GM21367 (cell line): Measurements from ENCODE around the gene PDCD2L.
"Not testable (repeated sequence)": the region's sequence is repeated elsewhere in the genome, so short reads cannot be mapped to it uniquely, and the experiment has no call there.

ENCODE experiments used
- ATAC-seq: cut with Tn5 transposase; IDR thresholded peaks from one replicate; pipeline ENCODE4 v1.9.1; 2021; ENCODE audit not compliant: unreplicated experiment

Gene PDCD2L

DNA sequence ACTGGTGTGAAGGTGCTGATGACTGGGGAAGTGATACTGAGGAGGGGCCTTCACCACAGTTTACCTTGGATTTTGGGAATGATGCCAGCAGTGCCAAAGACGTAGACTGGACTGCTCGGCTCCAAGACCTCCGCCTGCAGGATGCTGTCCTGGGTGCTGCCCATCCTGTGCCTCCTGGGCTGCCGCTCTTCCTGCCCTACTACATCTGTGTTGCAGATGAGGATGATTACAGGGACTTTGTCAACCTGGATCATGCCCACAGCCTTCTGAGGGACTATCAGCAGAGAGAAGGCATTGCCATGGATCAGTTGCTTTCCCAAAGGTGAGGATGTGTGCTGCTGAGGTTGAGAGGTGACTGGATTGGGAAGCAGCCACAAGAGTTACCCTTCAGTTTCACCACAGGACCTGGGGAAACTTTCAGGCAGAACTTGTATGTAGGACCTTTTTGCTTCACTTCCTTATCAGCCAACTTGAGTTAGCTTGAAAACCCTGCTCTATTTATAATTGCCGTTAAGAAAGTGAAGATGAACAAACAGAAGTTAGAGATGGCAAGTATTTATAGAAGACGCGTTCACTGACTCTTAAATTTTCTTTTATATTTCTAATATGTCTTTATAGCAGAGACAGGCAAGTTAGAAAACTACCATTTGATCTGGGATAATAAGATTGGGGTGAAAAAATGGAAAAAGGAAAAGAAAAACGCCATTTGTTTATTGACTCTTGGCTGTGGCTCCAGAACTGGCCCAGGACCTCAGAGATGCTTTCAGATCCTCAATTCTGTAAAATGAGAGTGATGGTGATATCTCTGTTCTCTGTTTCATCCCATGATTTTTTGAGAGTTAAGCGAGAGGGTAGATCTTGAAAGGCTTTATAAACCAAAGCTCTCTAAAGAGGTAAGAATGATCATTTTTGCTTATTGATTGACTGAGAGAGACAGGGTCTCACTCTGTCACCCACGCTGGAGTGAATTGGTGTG is 5.3 kb downstream of the PDCD2L start:
- no peak for ATAC-seq

DNA sequence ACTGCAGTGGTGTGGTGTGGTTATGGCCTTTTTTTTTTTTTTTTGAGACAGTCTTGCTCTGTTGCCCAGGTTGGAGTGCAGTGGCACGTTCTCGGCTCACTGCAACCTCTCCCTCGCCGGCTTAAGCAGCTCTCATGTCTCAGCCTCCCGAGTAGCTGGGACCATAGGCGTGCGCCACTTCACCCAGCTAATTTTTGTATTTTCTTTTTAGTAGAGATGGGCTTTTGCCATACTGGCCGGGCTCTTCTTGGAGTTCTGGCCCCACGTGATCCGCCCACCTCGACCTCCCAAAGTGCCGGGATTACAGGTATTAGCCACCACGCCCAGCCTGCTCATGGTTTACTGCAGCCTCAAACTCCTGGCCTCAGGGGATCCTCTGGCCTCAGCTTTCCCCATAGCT is 7.0 kb downstream of the PDCD2L start:
- ATAC-seq: no peak

DNA sequence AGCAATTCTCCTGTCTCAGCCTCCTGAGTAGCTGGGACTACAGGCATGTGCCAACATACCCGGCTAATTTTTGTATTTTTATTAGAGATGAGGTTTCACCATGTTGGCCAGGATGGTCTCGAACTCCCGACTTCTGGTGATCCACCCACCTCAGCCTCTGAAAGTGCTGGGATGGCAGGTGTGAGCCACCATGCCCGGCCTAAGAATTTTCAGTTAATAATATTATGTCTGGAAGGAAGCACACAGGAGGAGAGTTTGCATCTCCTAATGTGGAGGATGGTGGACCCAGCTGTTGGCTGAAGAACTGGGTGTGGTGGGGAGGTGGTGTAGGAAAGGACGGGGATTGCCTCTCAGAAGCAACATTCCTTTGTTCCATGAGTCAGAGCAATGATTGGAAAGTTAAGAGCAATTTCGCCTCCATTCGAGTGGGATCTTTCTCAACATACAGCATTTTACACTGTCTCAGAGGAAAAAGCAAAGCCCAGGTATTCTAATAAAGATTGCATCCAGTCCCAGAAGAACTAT is 11.9 kb downstream of the PDCD2L start:
- no peak for ATAC-seq

DNA sequence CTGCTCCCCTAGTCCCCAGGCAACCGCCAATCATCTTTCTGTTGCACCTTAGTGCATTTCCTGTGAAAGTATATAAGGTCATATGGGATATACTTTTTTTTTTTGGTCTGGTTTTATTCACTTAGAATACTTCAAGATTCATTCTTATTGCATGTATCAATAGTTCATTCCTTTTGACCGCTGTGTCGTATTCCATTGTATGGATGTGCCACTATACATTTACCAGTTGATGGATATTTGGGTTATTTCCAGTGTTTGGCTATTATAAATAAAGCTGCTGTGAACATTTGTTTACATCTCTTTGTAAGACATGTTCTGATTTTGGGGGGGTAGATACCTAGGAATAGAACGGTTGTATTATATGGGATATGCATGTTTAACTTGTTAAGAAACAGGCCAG is 14.1 kb downstream of the PDCD2L start:
- ATAC-seq: no peak

DNA sequence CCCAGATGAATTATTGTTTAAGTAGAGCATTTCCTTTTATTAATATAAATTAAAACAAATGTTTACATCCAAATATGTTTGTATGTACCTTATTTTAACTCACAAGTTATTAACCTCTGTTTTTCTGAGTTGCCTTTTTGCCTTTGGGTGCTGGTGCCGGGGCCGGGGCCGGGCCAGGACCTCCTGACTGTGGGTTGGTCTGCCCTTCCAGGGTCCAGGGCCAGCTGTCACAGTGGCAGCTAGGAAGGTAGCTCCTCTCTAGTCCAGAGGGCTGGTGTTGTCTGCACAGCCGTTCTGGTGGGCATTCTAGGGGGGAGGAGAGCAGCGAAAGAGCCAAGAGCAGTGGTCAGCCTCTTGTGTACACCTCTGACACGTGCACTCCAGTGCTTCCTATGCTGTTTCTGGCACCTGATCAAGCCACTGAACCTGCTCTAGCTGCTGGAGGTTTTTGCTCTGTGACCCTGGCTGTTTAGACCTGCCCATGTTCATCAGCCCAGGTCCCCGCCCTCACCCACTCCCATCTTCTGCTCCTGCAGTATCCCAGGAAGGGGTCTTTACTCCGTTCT is 22.0 kb downstream of the PDCD2L start:
- no peak for ATAC-seq

DNA sequence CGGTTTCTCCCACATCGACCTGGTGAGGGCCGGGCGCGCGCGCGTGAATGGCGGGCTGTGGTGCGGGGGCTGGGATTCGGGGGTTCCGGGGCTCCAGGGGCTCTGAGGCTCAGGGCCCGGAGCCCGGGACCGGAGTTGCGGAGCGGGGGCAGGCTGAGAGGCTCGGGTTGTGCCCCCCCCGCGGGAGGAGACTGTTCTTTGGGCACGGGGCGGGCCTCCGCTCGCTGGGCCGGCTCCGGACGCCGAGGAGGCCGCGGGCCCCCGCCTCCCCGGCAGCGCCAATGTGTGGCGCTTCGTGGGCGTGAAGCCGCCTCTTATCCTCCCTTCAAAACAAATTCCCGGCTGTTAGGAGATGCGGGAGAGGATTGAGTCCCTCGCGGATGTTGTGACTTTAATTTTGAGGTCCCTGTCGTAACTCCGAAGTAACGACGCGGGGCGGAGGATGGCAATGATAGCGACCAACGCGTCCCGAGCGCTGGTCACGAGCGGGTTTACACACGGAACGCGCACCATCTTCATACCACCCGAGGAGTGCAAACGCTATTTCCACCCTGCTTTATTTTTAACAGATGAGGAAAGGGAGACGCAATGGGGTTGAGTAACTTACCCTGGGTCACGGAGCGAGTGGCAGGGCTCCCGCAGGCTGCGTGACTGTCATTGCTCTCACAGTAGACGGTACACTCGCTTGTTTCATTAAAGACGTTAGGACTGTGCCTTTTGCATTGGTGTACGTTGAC is 24.5 kb downstream of the PDCD2L start:
- ATAC-seq: peak; percentile 35

DNA sequence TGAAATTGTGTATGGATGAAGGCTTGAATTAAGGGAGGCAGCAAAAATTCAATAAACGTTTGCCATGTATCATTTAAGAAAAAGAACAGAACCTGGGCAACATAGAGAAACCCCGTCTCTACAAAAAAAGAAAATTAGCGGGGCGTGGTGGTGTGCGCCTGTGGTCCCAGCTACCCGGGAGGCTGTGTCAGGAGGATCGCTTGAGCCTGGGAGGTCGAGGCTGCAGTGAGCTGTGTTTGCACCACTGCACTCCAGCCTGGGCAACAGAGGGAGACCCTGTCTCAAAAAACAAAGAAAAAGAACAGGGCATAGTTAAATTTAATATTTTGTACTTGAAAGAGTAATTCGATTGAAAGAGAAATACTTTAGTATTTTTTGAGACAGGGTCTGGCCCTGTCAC is 25.4 kb downstream of the PDCD2L start:
- no peak for ATAC-seq

DNA sequence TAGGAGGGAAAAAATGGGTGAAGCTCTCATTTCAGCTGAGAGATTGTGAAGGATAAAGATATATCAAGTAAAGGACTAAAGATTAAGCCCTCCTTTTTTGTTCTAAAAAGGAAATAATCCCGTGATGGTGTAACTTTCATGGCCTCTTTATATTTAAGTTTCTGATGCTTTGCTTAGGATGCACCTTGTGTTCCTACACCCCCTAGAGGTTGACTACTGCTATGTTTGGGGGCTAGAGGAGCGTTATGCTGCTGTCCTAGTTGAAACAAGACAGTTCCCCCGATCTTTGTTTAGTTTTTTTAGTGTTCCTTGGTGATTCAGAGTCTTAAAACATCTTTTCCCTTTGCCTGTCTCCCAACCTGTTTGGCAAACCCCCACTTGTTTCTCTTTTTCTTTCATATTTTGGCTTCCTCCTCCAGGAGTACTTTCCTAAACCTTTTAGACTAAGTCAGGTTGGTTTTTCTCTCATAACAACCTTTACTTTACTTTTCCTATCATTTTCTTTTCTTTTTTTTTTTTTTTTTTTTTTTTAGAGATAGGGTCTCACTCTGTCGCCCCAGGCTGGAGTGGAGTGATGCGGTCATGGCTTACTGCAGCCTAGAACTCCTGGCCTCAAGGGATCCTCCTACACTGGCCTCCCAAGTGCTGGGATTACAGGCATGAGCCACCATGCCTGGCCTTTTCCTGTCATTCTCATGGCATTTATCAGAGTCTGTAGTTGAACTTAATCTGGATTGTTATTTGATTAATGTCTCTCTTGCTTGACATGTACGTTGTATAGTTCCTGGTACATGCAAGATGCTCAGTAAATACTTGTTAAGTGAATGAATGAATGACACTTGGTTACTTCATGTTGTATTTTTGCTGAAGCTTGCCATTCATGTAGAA is 26.8 kb downstream of the PDCD2L start:
- ATAC-seq: no peak

DNA sequence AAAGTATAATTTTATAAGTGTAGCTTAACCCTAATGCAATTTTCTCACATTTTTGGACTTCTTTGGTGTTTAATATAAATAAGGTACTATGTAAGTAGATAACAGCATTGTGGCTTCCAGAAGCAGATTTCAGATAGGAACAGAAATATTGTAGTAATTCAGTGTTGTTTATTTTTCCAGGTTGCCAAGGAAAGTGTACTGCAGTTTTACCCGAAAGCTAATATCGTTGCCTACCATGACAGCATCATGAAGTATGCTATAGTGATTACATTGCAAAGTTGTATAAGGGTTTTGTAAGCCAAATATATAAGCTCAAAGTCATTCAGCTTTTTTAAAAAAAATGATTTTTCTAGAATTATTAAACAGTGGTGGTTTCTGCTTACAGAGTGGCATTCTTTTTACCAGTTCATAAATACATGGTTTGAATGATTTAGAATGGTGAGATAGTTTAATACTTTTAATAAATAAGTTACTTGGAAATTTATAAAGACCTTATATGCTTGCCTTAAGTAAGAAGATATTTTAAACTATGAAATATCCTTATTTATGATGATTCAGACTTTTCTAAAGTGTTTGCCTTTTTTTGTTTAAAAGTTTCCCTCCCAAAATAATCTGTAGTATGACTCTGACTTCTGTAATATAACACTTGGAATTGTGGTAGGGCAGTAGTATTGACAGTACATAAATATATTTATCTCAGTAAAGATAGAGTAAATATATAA is 27.6 kb downstream of the PDCD2L start:
- no peak for ATAC-seq

DNA sequence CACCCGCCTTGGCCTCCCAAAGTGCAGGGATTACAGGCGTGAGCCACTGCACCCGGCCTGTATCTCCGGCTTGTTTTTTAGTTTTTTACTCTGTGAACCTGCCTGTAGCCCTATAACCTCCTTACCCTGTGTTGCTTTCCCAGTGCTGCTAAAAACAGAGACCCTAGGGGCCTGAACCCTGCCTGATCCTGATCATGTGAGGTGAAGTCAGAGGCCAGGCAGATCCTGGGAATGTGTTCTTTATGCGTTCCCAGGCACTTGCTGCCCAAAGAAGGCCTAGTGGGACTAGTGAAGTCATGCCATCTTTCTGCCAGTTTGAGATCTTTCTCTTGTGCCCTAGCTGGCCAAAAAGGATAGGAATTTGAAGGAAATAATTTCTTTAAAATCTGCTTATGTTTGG is 28.6 kb downstream of the PDCD2L start:
- ATAC-seq: no peak

DNA sequence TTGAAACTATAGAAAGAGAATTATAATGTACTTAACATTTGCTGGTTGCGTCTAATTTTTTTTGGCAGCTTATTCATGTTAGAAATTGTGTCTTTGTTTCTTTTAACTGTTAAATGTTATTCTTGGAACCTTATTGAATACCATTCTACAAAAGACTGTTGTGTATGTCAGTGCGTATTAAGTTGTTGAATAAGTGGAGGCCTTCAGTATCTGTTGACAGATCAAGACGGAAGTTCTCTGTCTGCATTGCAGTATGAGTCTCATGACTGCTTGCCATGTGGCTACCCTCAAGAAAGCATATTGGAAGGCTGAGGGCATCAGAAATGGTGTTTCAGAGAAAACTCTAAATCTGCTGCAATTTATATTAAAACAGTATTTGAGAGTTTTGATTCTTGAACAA is 32.5 kb downstream of the PDCD2L start:
- no peak for ATAC-seq

DNA sequence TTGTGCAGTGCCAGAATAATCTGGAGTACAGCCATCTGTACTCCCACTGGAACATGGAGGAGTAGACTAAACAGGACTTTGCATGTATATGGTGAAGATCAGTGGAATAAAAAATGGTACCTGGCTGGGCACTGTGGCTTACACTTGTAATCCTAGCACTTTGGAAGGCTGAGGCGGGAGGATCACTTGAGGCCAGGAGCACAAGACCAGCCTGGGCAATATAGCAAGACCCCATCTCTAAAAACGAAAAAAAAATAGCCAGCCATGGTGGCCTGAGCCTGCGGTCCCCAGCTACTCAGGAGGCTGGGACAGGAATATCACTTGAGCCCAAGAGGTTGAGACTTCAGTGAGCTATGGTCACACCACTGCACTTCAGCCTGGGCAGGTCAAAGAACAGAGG is 44.0 kb downstream of the PDCD2L start:
- no peak for ATAC-seq

DNA sequence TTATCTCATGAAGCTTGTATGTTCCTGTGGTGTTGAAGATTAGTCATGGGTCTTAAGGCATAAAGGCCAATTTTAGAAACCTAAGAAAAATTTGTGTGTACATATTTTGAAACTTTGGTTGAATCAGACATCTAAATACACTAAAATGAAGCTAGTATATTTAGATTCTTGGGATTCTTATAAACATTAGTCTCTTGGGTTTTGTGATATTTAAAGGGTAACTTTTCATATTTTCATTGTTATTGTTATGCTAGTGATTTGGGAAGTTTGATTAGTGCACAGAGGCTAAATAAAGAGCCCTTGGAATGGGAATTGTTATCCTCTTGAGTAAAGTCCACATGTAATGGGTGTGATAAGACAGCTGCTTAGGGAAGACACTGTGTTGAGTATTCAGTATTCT is 48.5 kb downstream of the PDCD2L start:
- no peak for ATAC-seq

DNA sequence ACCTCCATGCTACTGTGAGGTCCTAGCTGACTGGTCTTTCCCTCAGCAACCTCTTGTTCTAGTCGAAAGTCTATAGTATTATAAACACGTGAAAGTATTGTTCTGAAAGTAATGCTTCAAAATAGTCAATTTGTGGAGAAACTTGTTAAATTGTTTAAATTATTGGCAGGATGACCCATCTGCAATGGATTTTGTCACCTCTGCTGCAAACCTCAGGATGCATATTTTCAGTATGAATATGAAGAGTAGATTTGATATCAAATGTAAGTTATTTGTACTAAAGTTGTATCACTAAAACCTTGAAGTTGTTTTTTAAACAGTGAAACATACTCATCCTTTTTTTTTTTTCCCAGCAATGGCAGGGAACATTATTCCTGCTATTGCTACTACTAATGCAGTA is 49.9 kb downstream of the PDCD2L start:
- ATAC-seq: no peak

DNA sequence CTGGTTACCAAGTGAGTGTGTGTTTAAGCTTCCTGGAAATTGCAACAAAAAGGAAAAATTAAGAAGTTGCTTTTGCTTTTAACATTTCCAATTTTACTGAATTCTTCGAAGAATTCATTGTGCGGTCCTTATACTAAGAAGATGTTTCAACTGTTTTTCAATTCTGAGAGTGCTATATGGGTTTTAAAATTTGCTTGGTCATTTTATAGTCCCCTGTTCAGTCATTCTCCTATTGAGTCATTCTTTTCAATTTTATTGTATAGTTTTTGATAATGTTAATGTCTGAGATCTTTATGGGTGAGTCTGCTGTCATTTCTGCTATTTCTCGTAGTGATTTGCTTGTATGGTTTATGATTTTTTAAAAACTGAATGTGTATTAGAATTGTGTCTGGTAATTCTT is 50.5 kb downstream of the PDCD2L start:
- no peak for ATAC-seq

DNA sequence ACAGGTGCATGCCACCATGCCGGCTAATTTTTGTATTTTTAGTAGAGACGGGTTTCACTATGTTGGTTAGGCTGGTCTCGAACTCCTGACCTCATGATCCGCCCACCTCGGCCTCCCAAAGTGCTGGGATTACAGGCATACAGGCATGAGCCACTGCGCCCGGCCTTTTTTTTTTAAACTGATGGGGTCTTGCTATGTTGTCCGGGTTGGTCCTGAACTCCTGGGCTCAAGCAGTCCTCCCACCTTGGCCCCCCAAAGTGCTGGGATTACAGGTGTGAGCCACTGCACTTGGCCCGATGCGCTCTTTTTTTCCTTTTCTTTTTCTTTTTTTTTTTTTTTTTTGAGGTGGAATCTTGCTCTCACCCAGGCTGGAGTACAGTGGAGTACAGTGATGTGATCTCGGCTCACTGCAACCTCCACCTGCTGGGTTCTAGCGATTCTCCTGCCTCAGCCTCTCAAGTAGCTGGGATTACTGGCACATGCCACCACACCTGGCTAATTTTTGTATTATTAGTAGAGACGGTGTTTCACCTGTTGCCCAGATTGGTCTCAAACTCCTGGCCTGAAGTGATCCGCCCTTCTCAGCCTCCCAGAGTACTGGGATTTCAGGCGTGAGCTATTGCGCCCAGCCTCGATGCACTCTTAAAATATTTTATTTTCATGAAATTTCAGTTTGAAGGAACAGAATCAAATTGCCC is 51.7 kb downstream of the PDCD2L start:
- ATAC-seq: not testable (repeated sequence)

DNA sequence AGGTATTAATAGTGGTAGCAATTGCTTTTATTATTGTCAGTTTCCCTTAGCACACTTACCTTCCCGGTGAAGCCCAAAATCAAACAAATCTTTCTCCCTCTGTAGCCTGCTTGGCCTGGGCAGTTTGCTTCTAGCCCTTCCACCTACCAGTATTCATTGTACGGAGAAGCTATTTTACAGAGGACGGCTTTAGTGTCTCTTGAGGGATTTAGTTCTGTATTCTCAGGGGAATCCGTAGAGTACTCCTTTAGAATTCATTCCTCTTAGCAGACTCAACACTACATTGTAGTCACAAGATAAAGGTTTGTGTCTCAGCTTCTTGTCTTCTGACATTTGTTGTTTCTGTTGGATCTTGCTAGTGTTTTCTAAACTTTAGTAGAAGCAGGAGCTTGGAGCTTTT is 53.2 kb downstream of the PDCD2L start:
- ATAC-seq: no peak

DNA sequence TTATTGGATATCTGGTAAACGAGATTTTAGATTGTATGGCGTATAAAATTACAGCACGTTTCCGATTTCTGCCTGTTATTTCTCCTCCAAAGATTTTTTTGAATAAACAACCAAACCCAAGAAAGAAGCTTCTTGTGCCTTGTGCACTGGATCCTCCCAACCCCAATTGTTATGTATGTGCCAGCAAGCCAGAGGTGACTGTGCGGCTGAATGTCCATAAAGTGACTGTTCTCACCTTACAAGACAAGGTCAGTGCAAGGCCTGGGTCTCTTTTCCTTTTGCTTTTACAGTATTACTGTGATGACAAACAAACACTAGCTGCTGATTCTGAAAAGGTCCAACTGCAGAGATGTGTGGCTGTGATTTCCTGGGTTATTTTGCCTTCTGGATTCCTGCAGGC is 54.5 kb downstream of the PDCD2L start:
- no peak for ATAC-seq

DNA sequence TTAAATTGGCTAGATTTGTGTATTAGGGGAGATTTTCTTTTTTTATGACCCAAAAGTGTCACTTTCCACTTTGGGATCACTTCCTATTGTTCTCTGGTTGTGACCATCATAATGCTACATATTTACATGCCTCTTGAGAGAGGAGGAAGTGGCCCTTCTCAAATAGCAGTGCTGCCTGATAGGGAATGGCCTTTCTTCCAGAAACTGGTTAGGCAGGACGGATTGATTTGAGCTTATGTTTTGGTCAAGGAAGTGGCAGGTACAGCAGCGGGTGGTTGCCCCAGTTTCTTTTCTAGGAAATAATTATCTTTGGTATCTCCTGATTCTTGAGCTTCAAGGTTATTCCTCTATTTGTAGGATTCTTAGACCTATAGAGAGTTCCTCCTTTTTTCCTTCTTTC is 55.4 kb downstream of the PDCD2L start:
- no peak for ATAC-seq
